HFFc6 (cell line): ENCODE data around the gene CTDSP1. TPM values are rescaled to one million over a fixed set of nuclear protein-coding genes. Genes with fewer than 3 reads are reported as not detected.

ENCODE experiments used
- DNase-seq: peaks from one replicate; pipeline ENCODE4 v3.0.0-alpha.2; 2018
- H3K27ac Mint-ChIP-seq: 2 replicates; pipeline ENCODE4 v1.8.0; 2020; ENCODE audit warnings: mild to moderate bottlenecking, mixed read lengths
- H3K27me3 Mint-ChIP-seq: 2 replicates; pipeline ENCODE4 v1.8.0; 2021; ENCODE audit warnings: mild to moderate bottlenecking, moderate library complexity, mixed read lengths; ENCODE audit not compliant: insufficient read depth
- H3K36me3 Mint-ChIP-seq: 2 replicates; pipeline ENCODE4 v1.8.0; 2021; ENCODE audit warnings: low read depth, mixed read lengths
- H3K4me1 Mint-ChIP-seq: 2 replicates; pipeline ENCODE4 v1.8.0; 2020; ENCODE audit warnings: low read depth, mixed read lengths
- H3K4me3 Mint-ChIP-seq: 2 replicates; pipeline ENCODE4 v1.8.0; 2020; ENCODE audit warnings: mild to moderate bottlenecking, moderate library complexity, mixed read lengths
- H3K9me3 Mint-ChIP-seq: 2 replicates; pipeline ENCODE4 v1.8.0; 2020; ENCODE audit warnings: mild to moderate bottlenecking, mixed read lengths
- total RNA-seq, 6 experiments: library from RNA; stranded (reverse); fragmentation: NEBNext Ultra II Directional; extraction: Animal tissue kit (Norgen Biotek cat#: 25700); gene quantifications; 2 replicates in 1 of 6; 3 replicates in 5 of 6; pipeline ENCODE4 v1.2.3, GENCODE V29; 2021
- TF ChIP-seq, protein P1 (sequence below): fragments of 200-600 bp; sonication (generic); IDR thresholded peaks from 2 replicates; pipeline ENCODE4 v1.5.0; 2021; ENCODE audit warnings: antibody characterized with exemption, mild to moderate bottlenecking

The CTDSP1 gene
- total RNA-seq, 6 experiments from 2014 or later, result 72.0 to 82.0 (median 75.5) TPM

DNA sequence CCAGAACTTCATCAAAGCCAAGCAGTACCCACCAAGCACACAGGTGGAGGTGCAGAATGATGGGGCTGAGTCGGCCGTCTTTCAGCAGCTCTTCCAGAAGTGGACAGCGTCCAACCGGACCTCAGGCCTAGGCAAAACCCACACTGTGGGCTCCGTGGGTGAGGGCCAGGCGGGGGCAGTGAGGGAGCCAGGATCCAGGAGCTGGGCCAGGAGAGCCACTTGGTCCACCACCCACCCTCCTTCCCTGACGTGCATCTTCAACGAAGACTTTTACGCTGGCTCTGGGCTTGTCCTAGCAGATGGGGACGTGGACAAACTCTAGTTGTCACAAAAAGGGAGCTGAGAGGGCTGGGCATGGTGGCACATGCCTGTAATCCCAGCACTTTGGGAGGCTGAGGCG, 31.1 kb downstream of the CTDSP1 start:
- Mint-ChIP-seq H3K36me3 (no peaks in the 10 kb centered on the region), H3K9me3 (no peaks in the 10 kb centered on the region), H3K4me1 (no peaks in the 10 kb centered on the region), H3K4me3 (no peak overlapping the region), H3K27me3 (peaks cover 43% of the 10 kb centered on the region), H3K27ac (no peak overlapping the region)
- no peak for DNase-seq
- TF ChIP-seq, protein P1, sequence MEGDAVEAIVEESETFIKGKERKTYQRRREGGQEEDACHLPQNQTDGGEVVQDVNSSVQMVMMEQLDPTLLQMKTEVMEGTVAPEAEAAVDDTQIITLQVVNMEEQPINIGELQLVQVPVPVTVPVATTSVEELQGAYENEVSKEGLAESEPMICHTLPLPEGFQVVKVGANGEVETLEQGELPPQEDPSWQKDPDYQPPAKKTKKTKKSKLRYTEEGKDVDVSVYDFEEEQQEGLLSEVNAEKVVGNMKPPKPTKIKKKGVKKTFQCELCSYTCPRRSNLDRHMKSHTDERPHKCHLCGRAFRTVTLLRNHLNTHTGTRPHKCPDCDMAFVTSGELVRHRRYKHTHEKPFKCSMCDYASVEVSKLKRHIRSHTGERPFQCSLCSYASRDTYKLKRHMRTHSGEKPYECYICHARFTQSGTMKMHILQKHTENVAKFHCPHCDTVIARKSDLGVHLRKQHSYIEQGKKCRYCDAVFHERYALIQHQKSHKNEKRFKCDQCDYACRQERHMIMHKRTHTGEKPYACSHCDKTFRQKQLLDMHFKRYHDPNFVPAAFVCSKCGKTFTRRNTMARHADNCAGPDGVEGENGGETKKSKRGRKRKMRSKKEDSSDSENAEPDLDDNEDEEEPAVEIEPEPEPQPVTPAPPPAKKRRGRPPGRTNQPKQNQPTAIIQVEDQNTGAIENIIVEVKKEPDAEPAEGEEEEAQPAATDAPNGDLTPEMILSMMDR, result no peak

DNA sequence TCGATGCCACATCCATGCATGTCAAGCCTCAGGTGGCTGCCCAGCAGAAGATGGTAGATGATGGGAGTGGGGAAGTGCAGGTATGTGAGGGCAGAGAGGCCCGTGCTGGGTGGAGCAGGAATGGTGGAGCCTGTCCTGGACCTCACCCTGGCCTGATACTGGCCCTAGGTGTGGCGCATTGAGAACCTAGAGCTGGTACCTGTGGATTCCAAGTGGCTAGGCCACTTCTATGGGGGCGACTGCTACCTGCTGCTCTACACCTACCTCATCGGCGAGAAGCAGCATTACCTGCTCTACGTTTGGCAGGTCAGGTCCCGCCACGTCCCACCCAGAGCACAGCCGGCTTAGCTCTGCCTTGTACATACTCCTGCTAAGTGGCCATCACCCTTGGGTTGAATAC, 32.2 kb downstream of the CTDSP1 start:
- H3K27me3 Mint-ChIP-seq, result peaks cover 42% of the 10 kb centered on the region
- H3K4me3 Mint-ChIP-seq, result no peak overlapping the region
- H3K27ac Mint-ChIP-seq, result no peak overlapping the region
- H3K36me3 Mint-ChIP-seq, result no peaks in the 10 kb centered on the region
- H3K9me3 Mint-ChIP-seq, result no peaks in the 10 kb centered on the region
- DNase-seq, result no peak
- H3K4me1 Mint-ChIP-seq, result no peaks in the 10 kb centered on the region
- TF ChIP-seq, protein P1, result no peak

DNA sequence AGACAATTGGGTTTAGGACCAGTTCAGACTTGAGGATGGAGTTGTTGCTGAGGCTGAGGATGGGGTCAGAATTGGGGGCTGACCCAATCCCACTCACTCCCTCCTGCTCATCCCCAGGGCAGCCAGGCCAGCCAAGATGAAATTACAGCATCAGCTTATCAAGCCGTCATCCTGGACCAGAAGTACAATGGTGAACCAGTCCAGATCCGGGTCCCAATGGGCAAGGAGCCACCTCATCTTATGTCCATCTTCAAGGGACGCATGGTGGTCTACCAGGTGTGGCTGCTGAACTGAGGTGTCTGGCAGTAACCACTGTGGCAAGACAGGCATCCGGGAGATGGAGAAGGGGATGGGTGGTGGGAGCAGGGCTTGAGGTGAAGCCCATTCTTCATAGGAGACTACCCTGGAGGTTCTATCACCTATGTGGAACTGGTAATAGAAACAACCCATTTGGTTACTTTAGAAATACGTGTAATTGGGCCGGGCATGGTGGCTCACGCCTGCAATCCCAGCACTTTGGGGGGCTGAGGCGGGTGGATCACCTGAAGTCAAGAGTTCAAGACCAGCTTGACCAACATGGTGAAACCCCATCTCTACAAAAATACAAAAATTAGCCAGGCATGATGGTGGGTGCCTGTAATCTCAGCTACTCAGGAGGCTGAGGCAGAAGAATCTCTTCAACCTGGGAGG, 33.2 kb downstream of the CTDSP1 start:
- Mint-ChIP-seq H3K9me3 (no peaks in the 10 kb centered on the region), H3K4me3 (no peak overlapping the region), H3K4me1 (no peaks in the 10 kb centered on the region), H3K36me3 (no peaks in the 10 kb centered on the region), H3K27me3 (peaks cover 36% of the 10 kb centered on the region), H3K27ac (no peak overlapping the region)
- TF ChIP-seq, protein P1, result no peak
- DNase-seq, result no peak

DNA sequence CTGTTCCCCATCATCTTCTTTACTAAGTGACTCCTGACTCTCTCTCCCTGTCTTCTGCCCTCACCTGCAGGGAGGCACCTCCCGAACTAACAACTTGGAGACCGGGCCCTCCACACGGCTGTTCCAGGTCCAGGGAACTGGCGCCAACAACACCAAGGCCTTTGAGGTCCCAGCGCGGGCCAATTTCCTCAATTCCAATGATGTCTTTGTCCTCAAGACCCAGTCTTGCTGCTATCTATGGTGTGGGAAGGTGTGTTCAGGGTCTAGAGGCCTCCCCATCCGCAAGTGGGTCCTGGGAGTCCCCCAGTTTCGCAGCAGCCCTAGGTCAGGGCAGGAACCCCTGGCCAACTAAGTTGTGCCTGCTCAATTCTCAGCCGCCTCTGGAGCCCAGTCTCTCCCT, 34.8 kb downstream of the CTDSP1 start:
- TF ChIP-seq, protein P1, result no peak
- no peaks in the 10 kb centered on the region for H3K4me1 Mint-ChIP-seq
- no peaks in the 10 kb centered on the region for H3K36me3 Mint-ChIP-seq
- H3K27ac Mint-ChIP-seq, result no peak overlapping the region
- DNase-seq, result no peak
- H3K27me3 Mint-ChIP-seq, result peaks cover 35% of the 10 kb centered on the region
- H3K4me3 Mint-ChIP-seq, result no peak overlapping the region
- H3K9me3 Mint-ChIP-seq, result no peaks in the 10 kb centered on the region

DNA sequence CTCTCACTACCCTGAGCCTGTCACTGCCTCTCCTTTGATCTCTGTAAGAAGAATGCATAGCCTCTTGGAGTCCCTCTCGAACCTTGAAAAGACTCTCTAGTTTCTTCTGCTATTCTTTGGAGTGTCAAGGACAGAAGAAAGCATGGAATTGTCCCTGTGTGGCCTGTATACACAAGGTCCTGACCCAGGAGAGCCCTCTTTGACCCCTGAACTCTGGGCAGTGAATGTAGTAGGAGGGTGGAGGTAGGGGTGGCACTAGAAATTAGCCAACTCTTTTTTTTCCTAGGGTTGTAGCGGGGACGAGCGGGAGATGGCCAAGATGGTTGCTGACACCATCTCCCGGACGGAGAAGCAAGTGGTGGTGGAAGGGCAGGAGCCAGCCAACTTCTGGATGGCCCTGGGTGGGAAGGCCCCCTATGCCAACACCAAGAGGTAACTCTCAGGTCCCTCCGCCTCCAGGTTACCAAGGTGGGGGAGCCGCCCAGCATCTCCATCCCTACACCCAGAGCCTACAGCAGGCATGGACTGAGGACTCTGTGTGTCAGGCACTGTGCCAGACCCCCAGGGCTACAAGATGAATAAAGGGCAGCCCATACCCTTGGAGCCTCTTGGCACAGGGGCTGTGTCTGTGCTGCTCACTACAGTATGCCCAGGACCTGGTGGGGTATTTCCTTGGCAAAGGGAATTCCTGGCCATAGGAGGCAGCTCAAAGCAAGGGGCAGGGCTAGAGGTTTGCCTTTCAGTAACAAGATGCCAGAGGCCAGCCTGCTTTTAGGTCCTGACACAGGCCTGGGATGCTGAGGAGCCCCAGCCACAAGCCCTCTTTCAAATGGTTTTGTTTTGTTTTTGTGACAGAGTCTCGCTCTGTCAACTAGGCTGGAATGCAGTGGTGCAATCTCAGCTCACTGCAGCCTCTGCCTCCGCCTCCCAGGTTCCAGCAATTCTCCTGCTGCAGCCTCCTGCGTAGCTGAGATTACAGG, 35.6 kb downstream of the CTDSP1 start:
- no peak overlapping the region for H3K4me3 Mint-ChIP-seq
- DNase-seq, result no peak
- no peaks in the 10 kb centered on the region for H3K4me1 Mint-ChIP-seq
- TF ChIP-seq, protein P1, result no peak
- no peaks in the 10 kb centered on the region for H3K9me3 Mint-ChIP-seq
- H3K27ac Mint-ChIP-seq, result no peak overlapping the region
- H3K36me3 Mint-ChIP-seq, result no peaks in the 10 kb centered on the region
- peaks cover 31% of the 10 kb centered on the region for H3K27me3 Mint-ChIP-seq
